Measurements from ENCODE around the gene TAC3.

GRCh38 chr12:57004651-57005050, 11.7 kb downstream of the TAC3 start:
- TF ChIP-seq CHD1 (IDR thresholded peaks at IDR 0.05; ENCODE audit: low read depth, low read length) (no peak), EP300 (IDR thresholded peaks at IDR 0.05; ENCODE audit: borderline replicate concordance in 1 of 2, low read depth in 2 of 2, low read length in 2 of 2) (no peak), SRF (IDR thresholded peaks at IDR 0.05; ENCODE audit: low read depth, low read length) (no peak)
- TF ChIP-seq, protein P1, sequence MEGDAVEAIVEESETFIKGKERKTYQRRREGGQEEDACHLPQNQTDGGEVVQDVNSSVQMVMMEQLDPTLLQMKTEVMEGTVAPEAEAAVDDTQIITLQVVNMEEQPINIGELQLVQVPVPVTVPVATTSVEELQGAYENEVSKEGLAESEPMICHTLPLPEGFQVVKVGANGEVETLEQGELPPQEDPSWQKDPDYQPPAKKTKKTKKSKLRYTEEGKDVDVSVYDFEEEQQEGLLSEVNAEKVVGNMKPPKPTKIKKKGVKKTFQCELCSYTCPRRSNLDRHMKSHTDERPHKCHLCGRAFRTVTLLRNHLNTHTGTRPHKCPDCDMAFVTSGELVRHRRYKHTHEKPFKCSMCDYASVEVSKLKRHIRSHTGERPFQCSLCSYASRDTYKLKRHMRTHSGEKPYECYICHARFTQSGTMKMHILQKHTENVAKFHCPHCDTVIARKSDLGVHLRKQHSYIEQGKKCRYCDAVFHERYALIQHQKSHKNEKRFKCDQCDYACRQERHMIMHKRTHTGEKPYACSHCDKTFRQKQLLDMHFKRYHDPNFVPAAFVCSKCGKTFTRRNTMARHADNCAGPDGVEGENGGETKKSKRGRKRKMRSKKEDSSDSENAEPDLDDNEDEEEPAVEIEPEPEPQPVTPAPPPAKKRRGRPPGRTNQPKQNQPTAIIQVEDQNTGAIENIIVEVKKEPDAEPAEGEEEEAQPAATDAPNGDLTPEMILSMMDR (IDR thresholded peaks at IDR 0.05; ENCODE audit: control extremely low read depth in 1 of 3, insufficient read depth in 1 of 3, low read depth in 1 of 3, low read length in 3 of 3) = no peak

Data from H1 (cell line).